HEK293 (cell line): Measurements from ENCODE around the gene FHL1.
"Not testable (repeated sequence)": the region's sequence is repeated elsewhere in the genome, so short reads cannot be mapped to it uniquely, and the experiment has no call there.

Experiments used
- CTCF ChIA-PET: fragments of 350-600 bp; formaldehyde crosslinking; extraction: SDS; loops from one replicate; lab custom pipeline; 2021; ENCODE audit warnings: antibody characterized with exemption; lab: Yijun Ruan, JAX
- POLR2A ChIA-PET: fragments of 300-600 bp; formaldehyde crosslinking; extraction: SDS; loops from one replicate; lab custom pipeline; 2020; ENCODE audit warnings: antibody characterized with exemption, inconsistent platforms; lab: Yijun Ruan, JAX
- H3K27ac ChIP-seq: fragments of 200-500 bp; sonication (Bioruptor generic); 2 replicates; pipeline ENCODE4 v1.5.1; 2014; ENCODE audit warnings: low read depth, low read length, control low read depth, inconsistent platforms; ENCODE audit errors: extremely low read depth
- H3K36me3 ChIP-seq, 2 experiments: fragments of 200-500 bp in 1 of 2; sonication (Bioruptor generic) in 1 of 2; 1 replicate in 1 of 2; 2 replicates in 1 of 2; pipeline ENCODE4 v1.5.1; 2014 to 2017; ENCODE audit warnings: inconsistent platforms in 2 of 2, low read length in 2 of 2; ENCODE audit not compliant: control insufficient read depth in 2 of 2, insufficient read depth in 1 of 2
- H3K4me1 ChIP-seq: fragments of 200-500 bp; sonication (Bioruptor generic); 2 replicates; pipeline ENCODE4 v1.5.1; 2014; ENCODE audit warnings: mild to moderate bottlenecking, low read length, inconsistent platforms; ENCODE audit not compliant: control insufficient read depth, insufficient read depth
- H3K4me3 ChIP-seq: 2 replicates; pipeline ENCODE4 v1.5.1; 2011; ENCODE audit warnings: low read depth, mild to moderate bottlenecking, control low read depth, low read length, moderate library complexity
- H3K9me3 ChIP-seq: fragments of 200-500 bp; sonication (Bioruptor generic); 2 replicates; pipeline ENCODE4 v1.5.1; 2014; ENCODE audit warnings: low read depth, low read length, inconsistent platforms; ENCODE audit not compliant: control insufficient read depth, insufficient read depth
- AEBP2 ChIP-seq: fragments of 450-650 bp; formaldehyde crosslinking; IDR thresholded peaks from 2 replicates; pipeline ENCODE4 v1.5.1; 2016; ENCODE audit warnings: missing biosample characterization, missing genetic modification characterization, borderline replicate concordance
- MEIS1 ChIP-seq: sonication (generic); formaldehyde crosslinking; IDR thresholded peaks from 2 replicates; pipeline ENCODE4 v1.8.1; 2022; ENCODE audit warnings: missing genetic modification reagents, mild to moderate bottlenecking, borderline replicate concordance
- PRDM2 ChIP-seq: fragments of 450-650 bp; formaldehyde crosslinking; IDR thresholded peaks from 2 replicates; pipeline ENCODE4 v1.5.1; 2016; ENCODE audit warnings: missing biosample characterization, missing genetic modification characterization, borderline replicate concordance
- ZNF155 ChIP-seq: fragments of 450-650 bp; formaldehyde crosslinking; IDR thresholded peaks from 2 replicates; pipeline ENCODE4 v1.5.1; 2016; ENCODE audit warnings: missing biosample characterization, missing genetic modification characterization
- ZNF184 ChIP-seq: fragments of 450-650 bp; IDR thresholded peaks from 2 replicates; pipeline ENCODE4 v1.5.1; 2018; ENCODE audit warnings: missing biosample characterization, mild to moderate bottlenecking, missing genetic modification characterization
- ZNF202 ChIP-seq: fragments of 450-650 bp; formaldehyde crosslinking; IDR thresholded peaks from 2 replicates; pipeline ENCODE4 v1.5.1; 2016; ENCODE audit warnings: missing biosample characterization, missing genetic modification characterization, borderline replicate concordance
- ZNF223 ChIP-seq: fragments of 450-650 bp; formaldehyde crosslinking; IDR thresholded peaks from 2 replicates; pipeline ENCODE4 v1.5.1; 2016; ENCODE audit warnings: missing biosample characterization, missing genetic modification characterization
- ZNF488 ChIP-seq: fragments of 450-650 bp; formaldehyde crosslinking; IDR thresholded peaks from 2 replicates; pipeline ENCODE4 v1.5.1; 2016; ENCODE audit warnings: missing biosample characterization, missing genetic modification characterization
- ZNF747 ChIP-seq: fragments of 450-650 bp; formaldehyde crosslinking; IDR thresholded peaks from 2 replicates; pipeline ENCODE4 v1.5.1; 2016; ENCODE audit warnings: missing biosample characterization, missing genetic modification characterization
- ZNF792 ChIP-seq: fragments of 450-650 bp; formaldehyde crosslinking; IDR thresholded peaks from 2 replicates; pipeline ENCODE4 v1.5.1; 2016; ENCODE audit warnings: missing biosample characterization, missing genetic modification characterization
- ZSCAN5A ChIP-seq: fragments of 450-650 bp; formaldehyde crosslinking; IDR thresholded peaks from 2 replicates; pipeline ENCODE4 v1.5.1; 2016; ENCODE audit warnings: missing biosample characterization, missing genetic modification characterization
- TF ChIP-seq, protein P1 (sequence below): fragments of 450-650 bp; formaldehyde crosslinking; IDR thresholded peaks from 2 replicates; pipeline ENCODE4 v1.5.1; 2016; ENCODE audit warnings: missing biosample characterization, missing genetic modification characterization

FHL1 gene

GRCh38 chrX:136166221-136166855, 19.0 kb downstream of the FHL1 start (continued):
- no peak for TF ChIP-seq MEIS1 (CRISPR knock-in tag)
- TF ChIP-seq ZNF747 (tag by site-specific recombination) = no peak
- no peak for TF ChIP-seq ZNF184
- TF ChIP-seq ZNF202 = no peak
- TF ChIP-seq AEBP2 (tag by site-specific recombination) = no peak
- TF ChIP-seq PRDM2 (tag by site-specific recombination) = no peak
- no peak for TF ChIP-seq ZNF488 (tag by site-specific recombination)
- TF ChIP-seq ZSCAN5A (tag by site-specific recombination) = no peak
- TF ChIP-seq ZNF792 = no peak
- no peak for TF ChIP-seq ZNF223 (tag by site-specific recombination)
- no peak for TF ChIP-seq ZNF155
- TF ChIP-seq, all 188 proteins: peak for 4

DNA sequence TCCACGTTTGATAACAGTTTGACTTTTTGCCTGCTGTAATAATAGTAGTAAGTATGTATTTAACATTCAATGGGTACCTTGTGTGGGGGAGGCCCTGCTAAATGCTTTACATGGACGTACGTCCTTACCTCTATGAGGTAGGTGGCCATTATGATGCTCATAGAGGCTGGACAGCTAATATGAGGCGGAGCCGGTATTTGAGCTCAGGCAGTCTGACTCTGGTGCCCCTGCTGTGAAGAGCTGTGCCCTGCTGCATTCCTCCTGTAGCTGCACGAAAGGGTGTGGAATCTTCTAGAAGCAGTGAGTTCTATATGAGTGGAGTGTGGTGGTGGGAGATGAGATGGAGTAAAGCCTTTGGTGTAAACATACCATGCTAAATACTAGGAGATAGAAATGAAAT, 20.7 kb downstream of the FHL1 start:
- CTCF ChIA-PET = interaction anchor here (0.9 to 1.1 kb wide), 2 partner anchors 12 to 140 kb away, joined by 3 read pairs; no protein-coding TSS in a partner anchor
- H3K27ac ChIP-seq, H3K9me3 ChIP-seq, H3K36me3 ChIP-seq, POLR2A ChIA-PET, H3K4me3 ChIP-seq: not testable (repeated sequence)
- peaks cover 16% of the 10 kb centered on the region for H3K4me1 ChIP-seq
- TF ChIP-seq, protein P1, sequence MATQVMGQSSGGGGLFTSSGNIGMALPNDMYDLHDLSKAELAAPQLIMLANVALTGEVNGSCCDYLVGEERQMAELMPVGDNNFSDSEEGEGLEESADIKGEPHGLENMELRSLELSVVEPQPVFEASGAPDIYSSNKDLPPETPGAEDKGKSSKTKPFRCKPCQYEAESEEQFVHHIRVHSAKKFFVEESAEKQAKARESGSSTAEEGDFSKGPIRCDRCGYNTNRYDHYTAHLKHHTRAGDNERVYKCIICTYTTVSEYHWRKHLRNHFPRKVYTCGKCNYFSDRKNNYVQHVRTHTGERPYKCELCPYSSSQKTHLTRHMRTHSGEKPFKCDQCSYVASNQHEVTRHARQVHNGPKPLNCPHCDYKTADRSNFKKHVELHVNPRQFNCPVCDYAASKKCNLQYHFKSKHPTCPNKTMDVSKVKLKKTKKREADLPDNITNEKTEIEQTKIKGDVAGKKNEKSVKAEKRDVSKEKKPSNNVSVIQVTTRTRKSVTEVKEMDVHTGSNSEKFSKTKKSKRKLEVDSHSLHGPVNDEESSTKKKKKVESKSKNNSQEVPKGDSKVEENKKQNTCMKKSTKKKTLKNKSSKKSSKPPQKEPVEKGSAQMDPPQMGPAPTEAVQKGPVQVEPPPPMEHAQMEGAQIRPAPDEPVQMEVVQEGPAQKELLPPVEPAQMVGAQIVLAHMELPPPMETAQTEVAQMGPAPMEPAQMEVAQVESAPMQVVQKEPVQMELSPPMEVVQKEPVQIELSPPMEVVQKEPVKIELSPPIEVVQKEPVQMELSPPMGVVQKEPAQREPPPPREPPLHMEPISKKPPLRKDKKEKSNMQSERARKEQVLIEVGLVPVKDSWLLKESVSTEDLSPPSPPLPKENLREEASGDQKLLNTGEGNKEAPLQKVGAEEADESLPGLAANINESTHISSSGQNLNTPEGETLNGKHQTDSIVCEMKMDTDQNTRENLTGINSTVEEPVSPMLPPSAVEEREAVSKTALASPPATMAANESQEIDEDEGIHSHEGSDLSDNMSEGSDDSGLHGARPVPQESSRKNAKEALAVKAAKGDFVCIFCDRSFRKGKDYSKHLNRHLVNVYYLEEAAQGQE (tag by site-specific recombination) = peak; percentile 33; the same call in 1 of the 2 replicates
